Fibroblast of lung (primary cell): ENCODE results near the gene MRC2. TPM values are rescaled to one million over a fixed set of nuclear protein-coding genes. Genes with fewer than 3 reads are reported as not detected.

Experiments
- DNase-seq, 2 donors: peaks; one replicate each; pipeline versions ENCODE4 v3.0.0 to v3.0.0-alpha.2; 2010; ENCODE audit warnings: low read depth in 2 of 2
- H2AFZ ChIP-seq: 2 replicates; pipeline ENCODE4 v1.5.1; 2012; ENCODE audit warnings: low read length, control low read depth, inconsistent platforms
- H3K27ac ChIP-seq: 2 replicates; pipeline ENCODE4 v1.5.1; 2011; ENCODE audit warnings: low read length, control low read depth; ENCODE audit not compliant: insufficient read depth
- H3K27me3 ChIP-seq: 2 replicates; pipeline ENCODE4 v1.5.1; 2011; ENCODE audit warnings: mild to moderate bottlenecking, low read length; ENCODE audit not compliant: control insufficient read depth, insufficient read depth
- H3K36me3 ChIP-seq: 2 replicates; pipeline ENCODE4 v1.5.1; 2011; ENCODE audit warnings: low read length; ENCODE audit not compliant: control insufficient read depth, insufficient read depth
- H3K4me1 ChIP-seq: 2 replicates; pipeline ENCODE4 v1.5.1; 2011; ENCODE audit warnings: low read length; ENCODE audit not compliant: control insufficient read depth, insufficient read depth; ENCODE audit errors: extremely low read depth
- H3K4me2 ChIP-seq: 2 replicates; pipeline ENCODE4 v1.5.1; 2011; ENCODE audit warnings: low read length, control low read depth; ENCODE audit not compliant: insufficient read depth; ENCODE audit errors: extremely low read depth
- H3K4me3 ChIP-seq, 4 experiments: fragments of 200-600 bp in 1 of 4; sonication (generic) in 1 of 4; replicated peaks in 1 of 4; 2 replicates each; pipeline ENCODE4 v1.5.1; 2011 to 2016; ENCODE audit warnings: low read length in 4 of 4, low read depth in 3 of 4, mild to moderate bottlenecking in 3 of 4, control low read depth in 2 of 4, inconsistent platforms in 1 of 4, mixed read lengths in 1 of 4; ENCODE audit not compliant: insufficient read depth in 1 of 4; ENCODE audit errors: control extremely low read depth in 1 of 4
- H3K79me2 ChIP-seq: 2 replicates; pipeline ENCODE4 v1.5.1; 2012; ENCODE audit warnings: mild to moderate bottlenecking, low read length, inconsistent platforms; ENCODE audit not compliant: control insufficient read depth, insufficient read depth
- H3K9ac ChIP-seq: 2 replicates; pipeline ENCODE4 v1.5.1; 2011; ENCODE audit warnings: mild to moderate bottlenecking, low read length, control low read depth; ENCODE audit not compliant: insufficient read depth
- H3K9me3 ChIP-seq: 2 replicates; pipeline ENCODE4 v1.5.1; 2012; ENCODE audit warnings: low read depth, low read length; ENCODE audit not compliant: control insufficient read depth, insufficient read depth
- H4K20me1 ChIP-seq: 2 replicates; pipeline ENCODE4 v1.5.1; 2011; ENCODE audit warnings: low read length; ENCODE audit not compliant: control insufficient read depth, insufficient read depth; ENCODE audit errors: extremely low read depth
- EZH2 ChIP-seq: IDR thresholded peaks from 2 replicates; pipeline ENCODE4 v1.5.1; 2012; ENCODE audit warnings: low read length, control low read depth, mild to moderate bottlenecking; ENCODE audit errors: missing control alignments
- polyA plus RNA-seq, 2 donors: library from polyadenylated mRNA; depleted of rRNA in 1 of 2; stranded (reverse) in 1 of 2; unstranded in 1 of 2; fragments of >200 nt; gene quantifications; 2 replicates each; pipeline ENCODE4 v1.2.1, GENCODE V29; 2011 to 2012; ENCODE audit warnings: missing spikeins in 1 of 2
- total RNA-seq: library from RNA; depleted of rRNA; stranded (reverse); fragments of >200 nt; gene quantifications from 2 replicates; pipeline ENCODE4 v1.2.1, GENCODE V29; 2014
- TF ChIP-seq, protein P1 (sequence below), 2 donors: IDR thresholded peaks in 1 of 2; conservative IDR thresholded peaks in 1 of 2; 1 replicate in 1 of 2; 2 replicates in 1 of 2; pipeline ENCODE4 v1.5.1; 2011 to 2012; ENCODE audit warnings: low read length in 2 of 2, control low read depth in 1 of 2, inconsistent platforms in 1 of 2, low read depth in 1 of 2, mild to moderate bottlenecking in 1 of 2

Gene MRC2
- total and polyA plus RNA-seq, 2 donors (not counting 1 experiment from before 2014, with no cell fraction given): 98.7 to 164 TPM

DNA sequence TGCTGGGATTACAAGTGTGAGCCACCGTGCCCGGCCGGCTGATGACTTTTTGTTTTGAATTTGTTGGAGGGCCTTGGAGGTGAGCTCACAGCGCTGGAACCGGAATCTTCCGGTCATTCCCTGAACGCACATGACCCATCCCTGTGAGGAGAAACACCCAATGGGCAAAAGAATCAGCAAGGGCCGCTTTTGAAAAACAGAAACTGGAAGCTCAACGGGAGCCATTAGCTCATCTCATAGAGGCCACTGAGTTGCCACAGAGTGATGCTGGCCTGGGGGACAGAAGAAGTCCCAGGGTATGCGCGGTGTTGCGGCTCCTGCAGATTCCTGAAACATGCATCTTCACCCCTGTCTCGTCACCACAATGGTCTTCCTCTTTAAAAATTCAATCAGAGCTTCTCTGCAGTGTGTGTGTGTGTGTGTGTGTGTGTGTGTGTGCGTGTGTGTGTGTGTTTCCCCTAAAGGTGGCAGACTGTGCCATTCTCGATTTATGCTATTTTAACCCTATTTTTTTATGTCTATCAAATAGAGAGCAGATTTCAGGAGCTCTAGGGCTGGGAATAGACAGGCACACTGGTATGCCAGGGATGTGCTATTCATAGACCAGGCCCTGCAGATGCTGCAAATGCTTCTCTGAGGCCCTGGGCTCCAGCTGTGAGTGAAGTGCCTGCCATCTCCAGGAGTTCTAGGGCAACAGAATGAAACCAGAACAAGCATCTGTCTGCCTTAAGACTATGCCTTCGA is 112.3 kb downstream of the MRC2 start:
- no peak overlapping the region for H3K4me3 ChIP-seq
- no peak overlapping the region for H3K9ac ChIP-seq
- H2AFZ ChIP-seq: no peak overlapping the region
- TF ChIP-seq, protein P1, sequence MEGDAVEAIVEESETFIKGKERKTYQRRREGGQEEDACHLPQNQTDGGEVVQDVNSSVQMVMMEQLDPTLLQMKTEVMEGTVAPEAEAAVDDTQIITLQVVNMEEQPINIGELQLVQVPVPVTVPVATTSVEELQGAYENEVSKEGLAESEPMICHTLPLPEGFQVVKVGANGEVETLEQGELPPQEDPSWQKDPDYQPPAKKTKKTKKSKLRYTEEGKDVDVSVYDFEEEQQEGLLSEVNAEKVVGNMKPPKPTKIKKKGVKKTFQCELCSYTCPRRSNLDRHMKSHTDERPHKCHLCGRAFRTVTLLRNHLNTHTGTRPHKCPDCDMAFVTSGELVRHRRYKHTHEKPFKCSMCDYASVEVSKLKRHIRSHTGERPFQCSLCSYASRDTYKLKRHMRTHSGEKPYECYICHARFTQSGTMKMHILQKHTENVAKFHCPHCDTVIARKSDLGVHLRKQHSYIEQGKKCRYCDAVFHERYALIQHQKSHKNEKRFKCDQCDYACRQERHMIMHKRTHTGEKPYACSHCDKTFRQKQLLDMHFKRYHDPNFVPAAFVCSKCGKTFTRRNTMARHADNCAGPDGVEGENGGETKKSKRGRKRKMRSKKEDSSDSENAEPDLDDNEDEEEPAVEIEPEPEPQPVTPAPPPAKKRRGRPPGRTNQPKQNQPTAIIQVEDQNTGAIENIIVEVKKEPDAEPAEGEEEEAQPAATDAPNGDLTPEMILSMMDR (conservative IDR thresholded peaks at IDR 0.05 in 1 of 2, IDR thresholded peaks at IDR 0.05 in 1 of 2; ENCODE audit: low read depth in 1 of 2, low read length in 2 of 2): no peak
- TF ChIP-seq EZH2: no peak
- H3K4me1 ChIP-seq: no peaks in the 10 kb centered on the region
- no peaks in the 10 kb centered on the region for H3K27me3 ChIP-seq
- H3K4me2 ChIP-seq: no peak overlapping the region
- H3K36me3 ChIP-seq: no peaks in the 10 kb centered on the region
- H3K79me2 ChIP-seq: no peaks in the 10 kb centered on the region
- no peak overlapping the region for H3K27ac ChIP-seq
- H4K20me1 ChIP-seq: no peaks in the 10 kb centered on the region
- no peak for DNase-seq
- H3K9me3 ChIP-seq: no peaks in the 10 kb centered on the region

DNA sequence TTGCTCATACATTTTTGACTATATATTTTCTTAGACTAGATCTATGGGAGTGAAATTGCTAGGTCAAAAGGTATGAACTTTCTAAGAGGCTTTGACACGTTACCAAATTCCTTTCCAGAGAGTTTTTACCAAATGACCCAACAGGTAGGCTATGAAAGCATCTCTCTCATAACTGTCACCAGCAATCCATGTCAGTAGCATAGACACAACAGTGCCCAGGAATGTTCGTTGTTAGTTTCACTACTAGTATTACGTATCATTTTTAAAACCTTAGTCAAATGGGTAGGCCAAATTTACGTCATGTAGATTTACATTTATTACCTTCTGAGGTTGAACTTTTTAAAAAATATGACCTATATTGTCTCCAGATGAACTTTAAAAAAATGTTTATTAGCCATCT is 113.8 kb downstream of the MRC2 start:
- H3K9me3 ChIP-seq: no peaks in the 10 kb centered on the region
- no peak overlapping the region for H3K27ac ChIP-seq
- H3K27me3 ChIP-seq: no peaks in the 10 kb centered on the region
- no peak overlapping the region for H3K4me3 ChIP-seq
- H2AFZ ChIP-seq: no peak overlapping the region
- H3K36me3 ChIP-seq: no peaks in the 10 kb centered on the region
- no peak for TF ChIP-seq EZH2
- TF ChIP-seq, protein P1 (conservative IDR thresholded peaks at IDR 0.05 in 1 of 2, IDR thresholded peaks at IDR 0.05 in 1 of 2; ENCODE audit: low read depth in 1 of 2, low read length in 2 of 2): no peak
- no peaks in the 10 kb centered on the region for H3K79me2 ChIP-seq
- no peaks in the 10 kb centered on the region for H3K4me1 ChIP-seq
- H3K4me2 ChIP-seq: no peak overlapping the region
- DNase-seq: no peak
- H3K9ac ChIP-seq: no peak overlapping the region
- H4K20me1 ChIP-seq: no peaks in the 10 kb centered on the region

Other genes starting within 250 kb of the MRC2 start
- gene EFCAB3, start 247.1 kb upstream of the MRC2 start, total RNA-seq: not detected in 2 replicates
- not detected in 2 replicates for gene EFCAB3, start 247.1 kb upstream of the MRC2 start, polyA plus RNA-seq
- 18.5 and 18.7 TPM in 2 replicates for gene METTL2A, start 203.8 kb upstream of the MRC2 start, total RNA-seq
- 17.5 and 19.1 TPM in 2 replicates for gene METTL2A, start 203.8 kb upstream of the MRC2 start, polyA plus RNA-seq
- 47.5 and 63.9 TPM in 2 replicates for gene TLK2, start 148.8 kb upstream of the MRC2 start, total RNA-seq
- gene TLK2, start 148.8 kb upstream of the MRC2 start, polyA plus RNA-seq: 51.6 and 55.5 TPM in 2 replicates
- 0.17 TPM in 1 of 2 replicates, not detected in the other for gene MARCHF10, start 180.6 kb downstream of the MRC2 start, total RNA-seq
- 0.14 TPM in 1 of 2 replicates, not detected in the other for gene MARCHF10, start 180.6 kb downstream of the MRC2 start, polyA plus RNA-seq